Fibroblast of pulmonary artery (primary cell): ENCODE results near the gene MYO5B.

Experiments used
- DNase-seq: peaks from one replicate; pipeline ENCODE4 v3.0.0-alpha.2; 2010; ENCODE audit warnings: low read depth
- H3K4me3 ChIP-seq: replicated peaks from 2 replicates; pipeline ENCODE4 v1.5.1; 2011; ENCODE audit warnings: low read depth, mild to moderate bottlenecking, control low read depth, low read length, moderate library complexity
- CTCF ChIP-seq: IDR thresholded peaks from 2 replicates; pipeline ENCODE4 v1.5.1; 2011; ENCODE audit warnings: mild to moderate bottlenecking, control low read depth, low read length, inconsistent platforms; ENCODE audit errors: missing control alignments

The MYO5B gene

GRCh38 chr18:49875155-49875554 lies 319.8 kb downstream of the MYO5B start:
- H3K4me3 ChIP-seq = no peak overlapping the region
- no peak for DNase-seq
- TF ChIP-seq CTCF = no peak

GRCh38 chr18:49874238-49874637 lies 320.7 kb downstream of the MYO5B start:
- no peak for DNase-seq
- no peak overlapping the region for H3K4me3 ChIP-seq
- TF ChIP-seq CTCF = no peak

GRCh38 chr18:49869354-49869753 lies 325.6 kb downstream of the MYO5B start:
- DNase-seq = no peak
- TF ChIP-seq CTCF = no peak
- no peak overlapping the region for H3K4me3 ChIP-seq

GRCh38 chr18:49866680-49867079 lies 328.3 kb downstream of the MYO5B start:
- TF ChIP-seq CTCF = no peak
- no peak overlapping the region for H3K4me3 ChIP-seq
- DNase-seq = no peak

GRCh38 chr18:49865401-49865800 lies 329.5 kb downstream of the MYO5B start:
- TF ChIP-seq CTCF = no peak
- no peak overlapping the region for H3K4me3 ChIP-seq
- DNase-seq = no peak

- TF ChIP-seq CTCF = no peak
- no peak for DNase-seq
- H3K4me3 ChIP-seq = no peak overlapping the region
Observed at GRCh38 chr18:49863769-49864621, 331.0 kb downstream of the MYO5B start.
